WTC11 (cell line): Measurements from ENCODE around the gene LRRC72. TPM values are rescaled to one million over a fixed set of nuclear protein-coding genes. Genes with fewer than 3 reads are reported as not detected.

Experiments used
- ATAC-seq: fragments of 200-7000 bp; cut with Tn5 transposase; 2 replicates; pipeline ENCODE4 v1.10.0; 2021; ENCODE audit warnings: mild to moderate bottlenecking, moderate library complexity
- CTCF ChIA-PET: fragments of 300-600 bp; sonication (Branson Sonifier 250); formaldehyde crosslinking; loops from one replicate; lab custom pipeline; 2021; ENCODE audit warnings: antibody characterized with exemption; lab: Charles Lee
- POLR2A ChIA-PET: fragments of 350-600 bp; sonication (Branson Sonifier 250); formaldehyde crosslinking; loops from one replicate; lab custom pipeline; 2021; ENCODE audit warnings: antibody characterized with exemption; lab: Charles Lee
- DNase-seq: peaks from one replicate; pipeline ENCODE4 v3.0.0; 2021; ENCODE audit warnings: low spot score
- H3K27ac Mint-ChIP-seq: 2 replicates; pipeline ENCODE4 v1.8.0; 2021; ENCODE audit warnings: mixed read lengths
- H3K27me3 Mint-ChIP-seq: 2 replicates; pipeline ENCODE4 v1.8.0; 2021; ENCODE audit warnings: low read depth, mild to moderate bottlenecking, moderate library complexity, mixed read lengths
- H3K36me3 Mint-ChIP-seq: 2 replicates; pipeline ENCODE4 v1.8.0; 2021; ENCODE audit warnings: mixed read lengths
- H3K4me1 Mint-ChIP-seq: 2 replicates; pipeline ENCODE4 v1.8.0; 2022; ENCODE audit warnings: mixed read lengths
- H3K4me3 Mint-ChIP-seq: 2 replicates; pipeline ENCODE4 v1.8.0; 2021; ENCODE audit warnings: mild to moderate bottlenecking, moderate library complexity, mixed read lengths
- H3K9me3 Mint-ChIP-seq: 2 replicates; pipeline ENCODE4 v1.8.0; 2021; ENCODE audit warnings: mixed read lengths
- CREB1 ChIP-seq: sonication (generic); formaldehyde crosslinking; IDR thresholded peaks from 2 replicates; pipeline ENCODE4 v1.8.0; 2023; ENCODE audit warnings: mild to moderate bottlenecking, missing genetic modification reagents
- FOXK1 ChIP-seq: sonication (generic); formaldehyde crosslinking; IDR thresholded peaks from 2 replicates; pipeline ENCODE4 v1.8.0; 2022; ENCODE audit warnings: mild to moderate bottlenecking, moderate library complexity, missing genetic modification reagents
- GRHL2 ChIP-seq: fragments of 250-450 bp; sonication (Bioruptor Pico); IDR thresholded peaks from 2 replicates; pipeline ENCODE4 v1.8.0; 2022; ENCODE audit warnings: mild to moderate bottlenecking, moderate library complexity; ENCODE audit not compliant: insufficient replicate concordance, severe bottlenecking
- GTF2I ChIP-seq: fragments of 250-450 bp; sonication (Bioruptor Pico); conservative IDR thresholded peaks from 2 replicates; pipeline ENCODE4 v1.4.0; 2021; ENCODE audit warnings: mild to moderate bottlenecking
- HMGA2 ChIP-seq: fragments of 250-450 bp; sonication (Bioruptor Pico); IDR thresholded peaks from 2 replicates; pipeline ENCODE4 v1.4.0; 2021; ENCODE audit warnings: mild to moderate bottlenecking, moderate library complexity
- JAZF1 ChIP-seq: fragments of 250-450 bp; sonication (Bioruptor Pico); IDR thresholded peaks from 2 replicates; pipeline ENCODE4 v1.9.0; 2021; ENCODE audit warnings: moderate library complexity, mild to moderate bottlenecking, inconsistent platforms
- NR2C2 ChIP-seq: sonication (generic); formaldehyde crosslinking; IDR thresholded peaks from 2 replicates; pipeline ENCODE4 v1.8.0; 2022; ENCODE audit warnings: mild to moderate bottlenecking, missing genetic modification reagents
- PRRX2 ChIP-seq: fragments of 250-450 bp; sonication (Bioruptor Pico); IDR thresholded peaks from 2 replicates; pipeline ENCODE4 v1.8.0; 2021; ENCODE audit warnings: mild to moderate bottlenecking
- SMAD3 ChIP-seq: sonication (generic); formaldehyde crosslinking; IDR thresholded peaks from 2 replicates; pipeline ENCODE4 v1.8.0; 2022; ENCODE audit warnings: missing genetic modification reagents, mild to moderate bottlenecking, borderline replicate concordance
- total RNA-seq: library from RNA; stranded (reverse); gene quantifications from 3 replicates; pipeline ENCODE4 v1.2.3, GENCODE V29; 2021
- TF ChIP-seq, protein P1 (sequence below): sonication (generic); formaldehyde crosslinking; IDR thresholded peaks from 2 replicates; pipeline ENCODE4 v1.8.0; 2022; ENCODE audit warnings: mild to moderate bottlenecking, missing genetic modification reagents
- TF ChIP-seq, protein P2 (sequence below): sonication (generic); formaldehyde crosslinking; IDR thresholded peaks from 2 replicates; pipeline ENCODE4 v1.8.1; 2022; ENCODE audit warnings: mild to moderate bottlenecking, moderate library complexity, missing genetic modification reagents
- TF ChIP-seq, protein P3 (sequence below): sonication (generic); formaldehyde crosslinking; IDR thresholded peaks from 2 replicates; pipeline ENCODE4 v1.8.1; 2023; ENCODE audit warnings: mild to moderate bottlenecking, missing genetic modification reagents, borderline replicate concordance
- TF ChIP-seq, protein P4 (sequence below): sonication (generic); formaldehyde crosslinking; IDR thresholded peaks from 2 replicates; pipeline ENCODE4 v1.8.1; 2023; ENCODE audit warnings: mild to moderate bottlenecking, missing genetic modification reagents, moderate library complexity
- TF ChIP-seq, protein P5 (sequence below): sonication (generic); formaldehyde crosslinking; IDR thresholded peaks from 2 replicates; pipeline ENCODE4 v1.8.1; 2022; ENCODE audit warnings: low read depth, mild to moderate bottlenecking, moderate library complexity, missing genetic modification reagents, borderline replicate concordance
- TF ChIP-seq, protein P6 (sequence below): sonication (generic); formaldehyde crosslinking; IDR thresholded peaks from 2 replicates; pipeline ENCODE4 v1.8.0; 2022; ENCODE audit warnings: mild to moderate bottlenecking, missing genetic modification reagents
- TF ChIP-seq, protein P7 (sequence below): sonication (generic); formaldehyde crosslinking; IDR thresholded peaks from 2 replicates; pipeline ENCODE4 v1.8.1; 2022; ENCODE audit warnings: low read depth, missing genetic modification reagents, borderline replicate concordance
- TF ChIP-seq, protein P8 (sequence below): sonication (generic); formaldehyde crosslinking; IDR thresholded peaks from 2 replicates; pipeline ENCODE4 v1.8.1; 2023; ENCODE audit warnings: mild to moderate bottlenecking, missing genetic modification reagents
- TF ChIP-seq, protein P9 (sequence below): sonication (generic); formaldehyde crosslinking; IDR thresholded peaks from 2 replicates; pipeline ENCODE4 v1.8.0; 2023; ENCODE audit warnings: missing genetic modification reagents

LRRC72 gene
- total RNA-seq, 1 experiment from 2014 or later, result not detected

DNA sequence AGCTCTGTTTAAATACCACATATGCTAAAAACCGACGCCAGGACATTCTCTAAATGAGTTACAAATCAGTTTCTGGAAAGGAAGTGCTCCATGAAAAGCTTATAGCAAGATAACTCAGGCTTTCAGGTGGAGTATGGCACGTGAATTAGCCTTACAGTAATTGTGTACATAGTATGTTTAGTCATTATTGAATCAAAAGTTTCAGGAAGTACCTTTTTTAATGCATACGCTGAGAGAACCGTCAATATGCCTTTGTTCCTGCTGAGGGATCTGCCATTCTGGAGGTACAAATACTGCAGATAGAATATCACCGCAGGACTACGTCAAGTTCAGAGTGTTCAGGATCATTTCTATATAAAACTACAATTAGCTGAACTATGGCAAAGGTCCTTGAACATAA lies 73.2 kb downstream of the LRRC72 start:
- Mint-ChIP-seq H3K27ac (no peak overlapping the region), H3K36me3 (peaks cover 14% of the 10 kb centered on the region), H3K4me3 (no peak overlapping the region), H3K4me1 (peaks cover 11% of the 10 kb centered on the region), H3K27me3 (no peaks in the 10 kb centered on the region), H3K9me3 (no peaks in the 10 kb centered on the region)
- no peak for ATAC-seq
- TF ChIP-seq, protein P1, sequence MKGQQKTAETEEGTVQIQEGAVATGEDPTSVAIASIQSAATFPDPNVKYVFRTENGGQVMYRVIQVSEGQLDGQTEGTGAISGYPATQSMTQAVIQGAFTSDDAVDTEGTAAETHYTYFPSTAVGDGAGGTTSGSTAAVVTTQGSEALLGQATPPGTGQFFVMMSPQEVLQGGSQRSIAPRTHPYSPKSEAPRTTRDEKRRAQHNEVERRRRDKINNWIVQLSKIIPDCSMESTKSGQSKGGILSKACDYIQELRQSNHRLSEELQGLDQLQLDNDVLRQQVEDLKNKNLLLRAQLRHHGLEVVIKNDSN, result no peak
- TF ChIP-seq, protein P2, sequence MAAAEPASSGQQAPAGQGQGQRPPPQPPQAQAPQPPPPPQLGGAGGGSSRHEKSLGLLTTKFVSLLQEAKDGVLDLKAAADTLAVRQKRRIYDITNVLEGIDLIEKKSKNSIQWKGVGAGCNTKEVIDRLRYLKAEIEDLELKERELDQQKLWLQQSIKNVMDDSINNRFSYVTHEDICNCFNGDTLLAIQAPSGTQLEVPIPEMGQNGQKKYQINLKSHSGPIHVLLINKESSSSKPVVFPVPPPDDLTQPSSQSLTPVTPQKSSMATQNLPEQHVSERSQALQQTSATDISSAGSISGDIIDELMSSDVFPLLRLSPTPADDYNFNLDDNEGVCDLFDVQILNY (CRISPR knock-in tag), result no peak
- no peak for TF ChIP-seq PRRX2 (CRISPR knock-in tag)
- TF ChIP-seq, protein P3, sequence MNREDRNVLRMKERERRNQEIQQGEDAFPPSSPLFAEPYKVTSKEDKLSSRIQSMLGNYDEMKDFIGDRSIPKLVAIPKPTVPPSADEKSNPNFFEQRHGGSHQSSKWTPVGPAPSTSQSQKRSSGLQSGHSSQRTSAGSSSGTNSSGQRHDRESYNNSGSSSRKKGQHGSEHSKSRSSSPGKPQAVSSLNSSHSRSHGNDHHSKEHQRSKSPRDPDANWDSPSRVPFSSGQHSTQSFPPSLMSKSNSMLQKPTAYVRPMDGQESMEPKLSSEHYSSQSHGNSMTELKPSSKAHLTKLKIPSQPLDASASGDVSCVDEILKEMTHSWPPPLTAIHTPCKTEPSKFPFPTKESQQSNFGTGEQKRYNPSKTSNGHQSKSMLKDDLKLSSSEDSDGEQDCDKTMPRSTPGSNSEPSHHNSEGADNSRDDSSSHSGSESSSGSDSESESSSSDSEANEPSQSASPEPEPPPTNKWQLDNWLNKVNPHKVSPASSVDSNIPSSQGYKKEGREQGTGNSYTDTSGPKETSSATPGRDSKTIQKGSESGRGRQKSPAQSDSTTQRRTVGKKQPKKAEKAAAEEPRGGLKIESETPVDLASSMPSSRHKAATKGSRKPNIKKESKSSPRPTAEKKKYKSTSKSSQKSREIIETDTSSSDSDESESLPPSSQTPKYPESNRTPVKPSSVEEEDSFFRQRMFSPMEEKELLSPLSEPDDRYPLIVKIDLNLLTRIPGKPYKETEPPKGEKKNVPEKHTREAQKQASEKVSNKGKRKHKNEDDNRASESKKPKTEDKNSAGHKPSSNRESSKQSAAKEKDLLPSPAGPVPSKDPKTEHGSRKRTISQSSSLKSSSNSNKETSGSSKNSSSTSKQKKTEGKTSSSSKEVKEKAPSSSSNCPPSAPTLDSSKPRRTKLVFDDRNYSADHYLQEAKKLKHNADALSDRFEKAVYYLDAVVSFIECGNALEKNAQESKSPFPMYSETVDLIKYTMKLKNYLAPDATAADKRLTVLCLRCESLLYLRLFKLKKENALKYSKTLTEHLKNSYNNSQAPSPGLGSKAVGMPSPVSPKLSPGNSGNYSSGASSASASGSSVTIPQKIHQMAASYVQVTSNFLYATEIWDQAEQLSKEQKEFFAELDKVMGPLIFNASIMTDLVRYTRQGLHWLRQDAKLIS (CRISPR knock-in tag), result no peak
- no peak for TF ChIP-seq NR2C2
- no peak for TF ChIP-seq CREB1 (CRISPR knock-in tag)
- TF ChIP-seq GRHL2, result no peak
- TF ChIP-seq, protein P4, sequence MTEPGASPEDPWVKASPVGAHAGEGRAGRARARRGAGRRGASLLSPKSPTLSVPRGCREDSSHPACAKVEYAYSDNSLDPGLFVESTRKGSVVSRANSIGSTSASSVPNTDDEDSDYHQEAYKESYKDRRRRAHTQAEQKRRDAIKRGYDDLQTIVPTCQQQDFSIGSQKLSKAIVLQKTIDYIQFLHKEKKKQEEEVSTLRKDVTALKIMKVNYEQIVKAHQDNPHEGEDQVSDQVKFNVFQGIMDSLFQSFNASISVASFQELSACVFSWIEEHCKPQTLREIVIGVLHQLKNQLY (CRISPR knock-in tag), result no peak
- TF ChIP-seq, protein P5, sequence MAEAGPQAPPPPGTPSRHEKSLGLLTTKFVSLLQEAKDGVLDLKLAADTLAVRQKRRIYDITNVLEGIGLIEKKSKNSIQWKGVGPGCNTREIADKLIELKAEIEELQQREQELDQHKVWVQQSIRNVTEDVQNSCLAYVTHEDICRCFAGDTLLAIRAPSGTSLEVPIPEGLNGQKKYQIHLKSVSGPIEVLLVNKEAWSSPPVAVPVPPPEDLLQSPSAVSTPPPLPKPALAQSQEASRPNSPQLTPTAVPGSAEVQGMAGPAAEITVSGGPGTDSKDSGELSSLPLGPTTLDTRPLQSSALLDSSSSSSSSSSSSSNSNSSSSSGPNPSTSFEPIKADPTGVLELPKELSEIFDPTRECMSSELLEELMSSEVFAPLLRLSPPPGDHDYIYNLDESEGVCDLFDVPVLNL (CRISPR knock-in tag), result no peak
- no peak for TF ChIP-seq HMGA2 (CRISPR knock-in tag)
- TF ChIP-seq, protein P6, sequence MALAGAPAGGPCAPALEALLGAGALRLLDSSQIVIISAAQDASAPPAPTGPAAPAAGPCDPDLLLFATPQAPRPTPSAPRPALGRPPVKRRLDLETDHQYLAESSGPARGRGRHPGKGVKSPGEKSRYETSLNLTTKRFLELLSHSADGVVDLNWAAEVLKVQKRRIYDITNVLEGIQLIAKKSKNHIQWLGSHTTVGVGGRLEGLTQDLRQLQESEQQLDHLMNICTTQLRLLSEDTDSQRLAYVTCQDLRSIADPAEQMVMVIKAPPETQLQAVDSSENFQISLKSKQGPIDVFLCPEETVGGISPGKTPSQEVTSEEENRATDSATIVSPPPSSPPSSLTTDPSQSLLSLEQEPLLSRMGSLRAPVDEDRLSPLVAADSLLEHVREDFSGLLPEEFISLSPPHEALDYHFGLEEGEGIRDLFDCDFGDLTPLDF (CRISPR knock-in tag), result no peak
- no peak for TF ChIP-seq JAZF1 (CRISPR knock-in tag)
- TF ChIP-seq FOXK1 (CRISPR knock-in tag), result no peak
- no peak for TF ChIP-seq SMAD3 (CRISPR knock-in tag)
- TF ChIP-seq, protein P7, sequence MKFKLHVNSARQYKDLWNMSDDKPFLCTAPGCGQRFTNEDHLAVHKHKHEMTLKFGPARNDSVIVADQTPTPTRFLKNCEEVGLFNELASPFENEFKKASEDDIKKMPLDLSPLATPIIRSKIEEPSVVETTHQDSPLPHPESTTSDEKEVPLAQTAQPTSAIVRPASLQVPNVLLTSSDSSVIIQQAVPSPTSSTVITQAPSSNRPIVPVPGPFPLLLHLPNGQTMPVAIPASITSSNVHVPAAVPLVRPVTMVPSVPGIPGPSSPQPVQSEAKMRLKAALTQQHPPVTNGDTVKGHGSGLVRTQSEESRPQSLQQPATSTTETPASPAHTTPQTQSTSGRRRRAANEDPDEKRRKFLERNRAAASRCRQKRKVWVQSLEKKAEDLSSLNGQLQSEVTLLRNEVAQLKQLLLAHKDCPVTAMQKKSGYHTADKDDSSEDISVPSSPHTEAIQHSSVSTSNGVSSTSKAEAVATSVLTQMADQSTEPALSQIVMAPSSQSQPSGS (CRISPR knock-in tag), result no peak
- TF ChIP-seq, protein P8, sequence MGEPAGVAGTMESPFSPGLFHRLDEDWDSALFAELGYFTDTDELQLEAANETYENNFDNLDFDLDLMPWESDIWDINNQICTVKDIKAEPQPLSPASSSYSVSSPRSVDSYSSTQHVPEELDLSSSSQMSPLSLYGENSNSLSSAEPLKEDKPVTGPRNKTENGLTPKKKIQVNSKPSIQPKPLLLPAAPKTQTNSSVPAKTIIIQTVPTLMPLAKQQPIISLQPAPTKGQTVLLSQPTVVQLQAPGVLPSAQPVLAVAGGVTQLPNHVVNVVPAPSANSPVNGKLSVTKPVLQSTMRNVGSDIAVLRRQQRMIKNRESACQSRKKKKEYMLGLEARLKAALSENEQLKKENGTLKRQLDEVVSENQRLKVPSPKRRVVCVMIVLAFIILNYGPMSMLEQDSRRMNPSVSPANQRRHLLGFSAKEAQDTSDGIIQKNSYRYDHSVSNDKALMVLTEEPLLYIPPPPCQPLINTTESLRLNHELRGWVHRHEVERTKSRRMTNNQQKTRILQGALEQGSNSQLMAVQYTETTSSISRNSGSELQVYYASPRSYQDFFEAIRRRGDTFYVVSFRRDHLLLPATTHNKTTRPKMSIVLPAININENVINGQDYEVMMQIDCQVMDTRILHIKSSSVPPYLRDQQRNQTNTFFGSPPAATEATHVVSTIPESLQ (CRISPR knock-in tag), result no peak
- TF ChIP-seq, protein P9, sequence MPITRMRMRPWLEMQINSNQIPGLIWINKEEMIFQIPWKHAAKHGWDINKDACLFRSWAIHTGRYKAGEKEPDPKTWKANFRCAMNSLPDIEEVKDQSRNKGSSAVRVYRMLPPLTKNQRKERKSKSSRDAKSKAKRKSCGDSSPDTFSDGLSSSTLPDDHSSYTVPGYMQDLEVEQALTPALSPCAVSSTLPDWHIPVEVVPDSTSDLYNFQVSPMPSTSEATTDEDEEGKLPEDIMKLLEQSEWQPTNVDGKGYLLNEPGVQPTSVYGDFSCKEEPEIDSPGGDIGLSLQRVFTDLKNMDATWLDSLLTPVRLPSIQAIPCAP (CRISPR knock-in tag), result no peak
- no peak for TF ChIP-seq GTF2I (CRISPR knock-in tag)
- DNase-seq, result no peak
- ChIA-PET POLR2A (no interaction called here), CTCF (no interaction called here)
